Liver (tissue), 3 donors: ENCODE measurements around the gene ANKRD17.

Source experiments
- GABPA ChIP-seq, 2 donors: IDR thresholded peaks in 1 of 2; conservative IDR thresholded peaks in 1 of 2; 2 replicates each; pipeline ENCODE4 v1.6.1; 2016; ENCODE audit warnings: antibody characterized with exemption in 2 of 2, mild to moderate bottlenecking in 1 of 2, moderate library complexity in 1 of 2
- JUND ChIP-seq, 2 donors: IDR thresholded peaks; 2 replicates each; pipeline ENCODE4 v1.6.1; 2016; ENCODE audit warnings: antibody characterized with exemption in 2 of 2
- RAD21 ChIP-seq, 2 donors: IDR thresholded peaks; 2 replicates each; pipeline ENCODE4 v1.6.1; 2016; ENCODE audit warnings: antibody characterized with exemption in 2 of 2, mild to moderate bottlenecking in 2 of 2
- TAF1 ChIP-seq: conservative IDR thresholded peaks from 2 replicates; pipeline ENCODE4 v1.6.1; 2016; ENCODE audit warnings: antibody characterized with exemption, mild to moderate bottlenecking
- TF ChIP-seq, protein P1 (sequence below): fragments of 150-350 bp; IDR thresholded peaks from 2 replicates; pipeline ENCODE4 v1.5.1; 2017; ENCODE audit warnings: improper control_type of control experiment, low read depth, low read length; ENCODE audit not compliant: missing input control
- TF ChIP-seq, protein P2 (sequence below): IDR thresholded peaks from 2 replicates; pipeline ENCODE4 v1.6.1; 2016; ENCODE audit warnings: antibody characterized with exemption
- donor health status: healthy.
- donor health status: healthy.

DNA sequence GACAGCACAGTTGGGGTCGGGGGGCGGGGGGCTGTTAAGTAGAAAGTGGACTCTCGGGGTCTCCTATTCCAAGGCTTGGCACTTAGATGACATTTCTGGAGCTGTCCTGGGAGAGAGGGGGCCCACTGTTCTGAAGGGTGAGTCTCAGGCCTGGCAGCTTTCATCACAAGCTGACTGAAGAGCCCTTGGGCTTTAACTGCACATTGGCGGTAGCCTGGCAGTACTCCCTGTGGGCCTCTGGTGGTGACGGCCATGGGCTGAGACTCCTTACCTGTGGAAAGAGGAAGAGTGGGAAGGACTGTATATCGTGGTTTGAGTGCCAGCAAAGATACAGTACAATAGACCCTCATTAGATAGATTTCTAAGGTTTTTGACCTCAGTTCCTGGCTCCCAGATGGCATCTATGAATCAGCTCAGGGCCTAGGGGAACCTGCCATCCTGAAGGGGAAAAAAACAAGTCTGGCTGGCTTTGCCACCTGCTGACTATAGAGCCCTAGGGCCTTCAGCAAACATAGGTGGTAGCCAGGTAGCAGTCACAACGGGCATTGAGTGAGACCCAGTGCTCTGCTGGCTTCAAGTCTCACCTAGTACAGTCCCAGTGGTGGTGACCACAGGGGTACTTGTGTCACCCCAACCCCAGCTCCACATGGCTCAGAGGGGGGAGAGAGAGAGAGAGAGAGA is 87.9 kb downstream of the ANKRD17 start:
- TF ChIP-seq, protein P1, sequence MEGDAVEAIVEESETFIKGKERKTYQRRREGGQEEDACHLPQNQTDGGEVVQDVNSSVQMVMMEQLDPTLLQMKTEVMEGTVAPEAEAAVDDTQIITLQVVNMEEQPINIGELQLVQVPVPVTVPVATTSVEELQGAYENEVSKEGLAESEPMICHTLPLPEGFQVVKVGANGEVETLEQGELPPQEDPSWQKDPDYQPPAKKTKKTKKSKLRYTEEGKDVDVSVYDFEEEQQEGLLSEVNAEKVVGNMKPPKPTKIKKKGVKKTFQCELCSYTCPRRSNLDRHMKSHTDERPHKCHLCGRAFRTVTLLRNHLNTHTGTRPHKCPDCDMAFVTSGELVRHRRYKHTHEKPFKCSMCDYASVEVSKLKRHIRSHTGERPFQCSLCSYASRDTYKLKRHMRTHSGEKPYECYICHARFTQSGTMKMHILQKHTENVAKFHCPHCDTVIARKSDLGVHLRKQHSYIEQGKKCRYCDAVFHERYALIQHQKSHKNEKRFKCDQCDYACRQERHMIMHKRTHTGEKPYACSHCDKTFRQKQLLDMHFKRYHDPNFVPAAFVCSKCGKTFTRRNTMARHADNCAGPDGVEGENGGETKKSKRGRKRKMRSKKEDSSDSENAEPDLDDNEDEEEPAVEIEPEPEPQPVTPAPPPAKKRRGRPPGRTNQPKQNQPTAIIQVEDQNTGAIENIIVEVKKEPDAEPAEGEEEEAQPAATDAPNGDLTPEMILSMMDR: no peak
- TF ChIP-seq JUND (IDR thresholded peaks at IDR 0.05) (no peak), TAF1 (no peak), RAD21 (IDR thresholded peaks at IDR 0.05) (no peak), GABPA (IDR thresholded peaks at IDR 0.05 in 1 of 2, conservative IDR thresholded peaks at IDR 0.05 in 1 of 2) (no peak)
- TF ChIP-seq, protein P2, sequence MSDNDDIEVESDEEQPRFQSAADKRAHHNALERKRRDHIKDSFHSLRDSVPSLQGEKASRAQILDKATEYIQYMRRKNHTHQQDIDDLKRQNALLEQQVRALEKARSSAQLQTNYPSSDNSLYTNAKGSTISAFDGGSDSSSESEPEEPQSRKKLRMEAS: no peak
